HCT116 (cell line): Measurements from ENCODE around the gene UBE2J2. TPM values are rescaled to one million over a fixed set of nuclear protein-coding genes. Genes with fewer than 3 reads are reported as not detected.

Experiments used
- ATAC-seq: fragments of 200-7000 bp; cut with Tn5 transposase; 2 replicates; pipeline ENCODE4 v1.9.1; 2020; ENCODE audit warnings: mild to moderate bottlenecking, moderate library complexity
- BruUV-seq: library from RNA; stranded (reverse); fragments of 400-500 nt; replicated peaks from 2 replicates; lab custom pipeline; 2021; lab: Mats Ljungman, UMichigan
- CTCF ChIA-PET: fragments of 300-600 bp; sonication (Branson Sonifier 250); formaldehyde crosslinking; loops from one replicate; lab custom pipeline; 2021; ENCODE audit warnings: antibody characterized with exemption; lab: Charles Lee
- POLR2A ChIA-PET: fragments of 300-600, 350-600 bp; sonication (Branson Sonifier 250); formaldehyde crosslinking; loops from one replicate; lab custom pipeline; 2021; ENCODE audit warnings: antibody characterized with exemption; lab: Charles Lee
- RAD21 ChIA-PET, 2 experiments: fragments of 300-600 bp; sonication (Branson Sonifier 250); formaldehyde crosslinking; loops; one replicate each; lab custom pipeline; 2023; ENCODE audit warnings: low total read pairs in 2 of 2; ENCODE audit not compliant: uncharacterized antibody in 2 of 2, unreplicated experiment in 2 of 2, low non-redundant PET in 1 of 2; lab: Charles Lee
- DNase-seq: peaks from one replicate; pipeline ENCODE4 v3.0.0-alpha.2; 2010; ENCODE audit warnings: low read depth, low spot score
- H2AFZ ChIP-seq: fragments of 200-600 bp; shearing (Covaris generic), sonication (generic); 2 replicates; pipeline ENCODE4 v1.6.1; 2017; ENCODE audit warnings: low read depth, mixed run types, mixed read lengths, antibody characterized with exemption, low read length; ENCODE audit not compliant: poor library complexity, severe bottlenecking
- H3K27ac ChIP-seq: 2 replicates; pipeline ENCODE4 v1.5.1; 2012; ENCODE audit warnings: low read depth, low read length
- H3K27me3 ChIP-seq: fragments of 200-600 bp; sonication (generic); 2 replicates; pipeline ENCODE4 v1.6.1; 2016; ENCODE audit warnings: mixed run types, low read length, mixed read lengths; ENCODE audit not compliant: insufficient read depth
- H3K36me3 ChIP-seq, 2 experiments: fragments of 200-500 bp in 1 of 2; fragments of 200-600 bp in 1 of 2; sonication (Bioruptor generic) in 1 of 2; sonication (generic) in 1 of 2; 2 replicates each; pipeline versions ENCODE4 v1.5.1 to v1.6.1; 2014 to 2016; ENCODE audit warnings: low read length in 2 of 2, inconsistent platforms in 1 of 2, mixed read lengths in 1 of 2, mixed run types in 1 of 2; ENCODE audit not compliant: insufficient read depth in 2 of 2, control insufficient read depth in 1 of 2
- H3K4me1 ChIP-seq, 2 experiments: fragments of 200-600 bp in 1 of 2; sonication (generic) in 1 of 2; 2 replicates each; pipeline versions ENCODE4 v1.5.1 to v1.6.1; 2012 to 2017; ENCODE audit warnings: low read length in 2 of 2, inconsistent platforms in 1 of 2, mild to moderate bottlenecking in 1 of 2, mixed read lengths in 1 of 2, mixed run types in 1 of 2, moderate library complexity in 1 of 2; ENCODE audit not compliant: insufficient read depth in 2 of 2, control insufficient read depth in 1 of 2
- H3K4me2 ChIP-seq: fragments of 200-600 bp; sonication (generic); 2 replicates; pipeline ENCODE4 v1.6.1; 2017; ENCODE audit warnings: mixed run types, low read length, mixed read lengths
- H3K4me3 ChIP-seq, 2 experiments: fragments of 200-600 bp in 1 of 2; sonication (generic) in 1 of 2; replicated peaks in 1 of 2; 2 replicates each; pipeline ENCODE4 v1.5.1; 2011 to 2016; ENCODE audit warnings: low read length in 2 of 2, control low read depth in 1 of 2, low read depth in 1 of 2, mild to moderate bottlenecking in 1 of 2, mixed read lengths in 1 of 2, mixed run types in 1 of 2
- H3K79me2 ChIP-seq: fragments of 200-600 bp; sonication (generic); 2 replicates; pipeline ENCODE4 v1.6.1; 2017; ENCODE audit warnings: mild to moderate bottlenecking, mixed run types, low read length, moderate library complexity, mixed read lengths; ENCODE audit not compliant: insufficient read depth
- H3K9ac ChIP-seq: fragments of 200-600 bp; sonication (generic); 2 replicates; pipeline ENCODE4 v1.6.1; 2016; ENCODE audit warnings: low read length, mixed read lengths
- H3K9me2 ChIP-seq: fragments of 200-600 bp; sonication (generic), shearing (Covaris generic); 2 replicates; pipeline ENCODE4 v1.6.1; 2017; ENCODE audit warnings: mixed run types, mild to moderate bottlenecking, moderate library complexity; ENCODE audit not compliant: insufficient read depth
- H3K9me3 ChIP-seq, 2 experiments: fragments of 200-500 bp in 1 of 2; fragments of 200-600 bp in 1 of 2; sonication (Bioruptor generic) in 1 of 2; sonication (generic) in 1 of 2; 2 replicates each; pipeline ENCODE4 v1.6.1; 2014 to 2017; ENCODE audit warnings: low read length in 2 of 2, mixed read lengths in 2 of 2, inconsistent platforms in 1 of 2, low read depth in 1 of 2, mild to moderate bottlenecking in 1 of 2, mixed run types in 1 of 2, moderate library complexity in 1 of 2; ENCODE audit not compliant: control insufficient read depth in 1 of 2, insufficient read depth in 1 of 2
- H4K20me1 ChIP-seq: fragments of 200-600 bp; sonication (generic), shearing (Covaris generic); 2 replicates; pipeline ENCODE4 v1.6.1; 2017; ENCODE audit warnings: mixed run types, mild to moderate bottlenecking, moderate library complexity; ENCODE audit not compliant: insufficient read depth
- CBX3 ChIP-seq: IDR thresholded peaks from 2 replicates; pipeline ENCODE4 v1.6.1; 2012; ENCODE audit warnings: low read depth
- ELF1 ChIP-seq: IDR thresholded peaks from 2 replicates; pipeline ENCODE4 v1.6.1; 2012; ENCODE audit warnings: low read depth, borderline replicate concordance
- JUND ChIP-seq: IDR thresholded peaks from 2 replicates; pipeline ENCODE4 v1.6.1; 2012
- MAX ChIP-seq: IDR thresholded peaks from 2 replicates; pipeline ENCODE4 v1.6.1; 2012
- POLR2AphosphoS5 ChIP-seq: IDR thresholded peaks from 2 replicates; pipeline ENCODE4 v1.6.1; 2011; ENCODE audit warnings: mild to moderate bottlenecking, low read depth, low read length, moderate library complexity
- RAD21 ChIP-seq: IDR thresholded peaks from 2 replicates; pipeline ENCODE4 v1.6.1; 2012; ENCODE audit warnings: low read depth, mild to moderate bottlenecking
- SRF ChIP-seq: IDR thresholded peaks from 2 replicates; pipeline ENCODE4 v1.6.1; 2012; ENCODE audit warnings: low read depth
- YY1 ChIP-seq: IDR thresholded peaks from 2 replicates; pipeline ENCODE4 v1.6.1; 2011; ENCODE audit warnings: low read length, low read depth, moderate library complexity, mild to moderate bottlenecking; ENCODE audit not compliant: insufficient replicate concordance; ENCODE audit errors: extremely low read depth
- ZFX ChIP-seq: fragments of 450-650 bp; IDR thresholded peaks from 2 replicates; pipeline ENCODE4 v1.6.1; 2017
- intact Hi-C: fragments of 100-400 bp; cut with micrococcal nuclease; formaldehyde crosslinking; loops from 2 replicates; pipeline ENCODE4 v1.10.0; 2022
- total RNA-seq: library from RNA; stranded (reverse); gene quantifications from one replicate; pipeline ENCODE4 v1.2.1, GENCODE V29; 2021; ENCODE audit not compliant: unreplicated experiment
- TF ChIP-seq, protein P1 (sequence below): IDR thresholded peaks from 2 replicates; pipeline ENCODE4 v1.6.1; 2012
- TF ChIP-seq, protein P2 (sequence below): IDR thresholded peaks from 2 replicates; pipeline ENCODE4 v1.6.1; 2011; ENCODE audit warnings: mild to moderate bottlenecking, low read length, moderate library complexity; ENCODE audit not compliant: insufficient replicate concordance; ENCODE audit errors: extremely low read depth

Gene UBE2J2
- total RNA-seq, 1 experiment from 2014 or later = 67.7 TPM

GRCh38 chr1:1285102-1285571, 11.5 kb upstream of the UBE2J2 start:
- Histone ChIP-seq H3K9ac (no peak overlapping the region), H3K9me2 (no peaks in the 10 kb centered on the region), H3K4me1 (peaks cover 0 to 23% of the 10 kb centered on the region in 2 experiments; a peak in 3 of 4 replicates), H3K4me2 (no peak overlapping the region), H3K27ac (no peak overlapping the region; the same call in 1 of the 2 replicates), H4K20me1 (no peaks in the 10 kb centered on the region), H3K36me3 (no peaks in the 10 kb centered on the region), H3K9me3 (no peaks in the 10 kb centered on the region), H3K4me3 (no peak overlapping the region), H2AFZ (no peak overlapping the region), H3K27me3 (no peaks in the 10 kb centered on the region), H3K79me2 (no peaks in the 10 kb centered on the region)
- ATAC-seq = no peak
- BruUV-seq = no TSS peak
- intact Hi-C loops = no loop called here
- no peak for DNase-seq
- TF ChIP-seq, protein P1, sequence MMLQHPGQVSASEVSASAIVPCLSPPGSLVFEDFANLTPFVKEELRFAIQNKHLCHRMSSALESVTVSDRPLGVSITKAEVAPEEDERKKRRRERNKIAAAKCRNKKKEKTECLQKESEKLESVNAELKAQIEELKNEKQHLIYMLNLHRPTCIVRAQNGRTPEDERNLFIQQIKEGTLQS = no peak
- TF ChIP-seq ZFX = no peak
- no peak for TF ChIP-seq POLR2AphosphoS5
- TF ChIP-seq JUND = no peak
- no peak for TF ChIP-seq YY1
- no peak for TF ChIP-seq CBX3
- no peak for TF ChIP-seq SRF
- TF ChIP-seq, protein P2, sequence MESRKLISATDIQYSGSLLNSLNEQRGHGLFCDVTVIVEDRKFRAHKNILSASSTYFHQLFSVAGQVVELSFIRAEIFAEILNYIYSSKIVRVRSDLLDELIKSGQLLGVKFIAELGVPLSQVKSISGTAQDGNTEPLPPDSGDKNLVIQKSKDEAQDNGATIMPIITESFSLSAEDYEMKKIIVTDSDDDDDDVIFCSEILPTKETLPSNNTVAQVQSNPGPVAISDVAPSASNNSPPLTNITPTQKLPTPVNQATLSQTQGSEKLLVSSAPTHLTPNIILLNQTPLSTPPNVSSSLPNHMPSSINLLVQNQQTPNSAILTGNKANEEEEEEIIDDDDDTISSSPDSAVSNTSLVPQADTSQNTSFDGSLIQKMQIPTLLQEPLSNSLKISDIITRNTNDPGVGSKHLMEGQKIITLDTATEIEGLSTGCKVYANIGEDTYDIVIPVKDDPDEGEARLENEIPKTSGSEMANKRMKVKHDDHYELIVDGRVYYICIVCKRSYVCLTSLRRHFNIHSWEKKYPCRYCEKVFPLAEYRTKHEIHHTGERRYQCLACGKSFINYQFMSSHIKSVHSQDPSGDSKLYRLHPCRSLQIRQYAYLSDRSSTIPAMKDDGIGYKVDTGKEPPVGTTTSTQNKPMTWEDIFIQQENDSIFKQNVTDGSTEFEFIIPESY = no peak
- TF ChIP-seq ELF1 = no peak
- no peak for TF ChIP-seq MAX
- no peak for TF ChIP-seq RAD21
- ChIA-PET CTCF (no interaction called here), RAD21 (no interaction called here), POLR2A (no interaction called here)
